HCT116 (cell line): ENCODE results near the gene TTC23. TPM values are rescaled to one million over a fixed set of nuclear protein-coding genes. Genes with fewer than 3 reads are reported as not detected.

Experiments
- ATAC-seq: fragments of 200-7000 bp; cut with Tn5 transposase; 2 replicates; pipeline ENCODE4 v1.9.1; 2020; ENCODE audit warnings: mild to moderate bottlenecking, moderate library complexity
- BruUV-seq: library from RNA; stranded (reverse); fragments of 400-500 nt; replicated peaks from 2 replicates; lab custom pipeline; 2021; lab: Mats Ljungman, UMichigan
- CTCF ChIA-PET: fragments of 300-600 bp; sonication (Branson Sonifier 250); formaldehyde crosslinking; loops from one replicate; lab custom pipeline; 2021; ENCODE audit warnings: antibody characterized with exemption; lab: Charles Lee
- POLR2A ChIA-PET: fragments of 300-600, 350-600 bp; sonication (Branson Sonifier 250); formaldehyde crosslinking; loops from one replicate; lab custom pipeline; 2021; ENCODE audit warnings: antibody characterized with exemption; lab: Charles Lee
- RAD21 ChIA-PET, 2 experiments: fragments of 300-600 bp; sonication (Branson Sonifier 250); formaldehyde crosslinking; loops; one replicate each; lab custom pipeline; 2023; ENCODE audit warnings: low total read pairs in 2 of 2; ENCODE audit not compliant: uncharacterized antibody in 2 of 2, unreplicated experiment in 2 of 2, low non-redundant PET in 1 of 2; lab: Charles Lee
- DNase-seq: peaks from one replicate; pipeline ENCODE4 v3.0.0-alpha.2; 2010; ENCODE audit warnings: low read depth, low spot score
- H2AFZ ChIP-seq: fragments of 200-600 bp; shearing (Covaris generic), sonication (generic); 2 replicates; pipeline ENCODE4 v1.6.1; 2017; ENCODE audit warnings: low read depth, mixed run types, mixed read lengths, antibody characterized with exemption, low read length; ENCODE audit not compliant: poor library complexity, severe bottlenecking
- H3K27ac ChIP-seq: 2 replicates; pipeline ENCODE4 v1.5.1; 2012; ENCODE audit warnings: low read depth, low read length
- H3K27me3 ChIP-seq: fragments of 200-600 bp; sonication (generic); 2 replicates; pipeline ENCODE4 v1.6.1; 2016; ENCODE audit warnings: mixed run types, low read length, mixed read lengths; ENCODE audit not compliant: insufficient read depth
- H3K36me3 ChIP-seq, 2 experiments: fragments of 200-500 bp in 1 of 2; fragments of 200-600 bp in 1 of 2; sonication (Bioruptor generic) in 1 of 2; sonication (generic) in 1 of 2; 2 replicates each; pipeline versions ENCODE4 v1.5.1 to v1.6.1; 2014 to 2016; ENCODE audit warnings: low read length in 2 of 2, inconsistent platforms in 1 of 2, mixed read lengths in 1 of 2, mixed run types in 1 of 2; ENCODE audit not compliant: insufficient read depth in 2 of 2, control insufficient read depth in 1 of 2
- H3K4me1 ChIP-seq, 2 experiments: fragments of 200-600 bp in 1 of 2; sonication (generic) in 1 of 2; 2 replicates each; pipeline versions ENCODE4 v1.5.1 to v1.6.1; 2012 to 2017; ENCODE audit warnings: low read length in 2 of 2, inconsistent platforms in 1 of 2, mild to moderate bottlenecking in 1 of 2, mixed read lengths in 1 of 2, mixed run types in 1 of 2, moderate library complexity in 1 of 2; ENCODE audit not compliant: insufficient read depth in 2 of 2, control insufficient read depth in 1 of 2
- H3K4me2 ChIP-seq: fragments of 200-600 bp; sonication (generic); 2 replicates; pipeline ENCODE4 v1.6.1; 2017; ENCODE audit warnings: mixed run types, low read length, mixed read lengths
- H3K4me3 ChIP-seq, 2 experiments: fragments of 200-600 bp in 1 of 2; sonication (generic) in 1 of 2; replicated peaks in 1 of 2; 2 replicates each; pipeline ENCODE4 v1.5.1; 2011 to 2016; ENCODE audit warnings: low read length in 2 of 2, control low read depth in 1 of 2, low read depth in 1 of 2, mild to moderate bottlenecking in 1 of 2, mixed read lengths in 1 of 2, mixed run types in 1 of 2
- H3K79me2 ChIP-seq: fragments of 200-600 bp; sonication (generic); 2 replicates; pipeline ENCODE4 v1.6.1; 2017; ENCODE audit warnings: mild to moderate bottlenecking, mixed run types, low read length, moderate library complexity, mixed read lengths; ENCODE audit not compliant: insufficient read depth
- H3K9ac ChIP-seq: fragments of 200-600 bp; sonication (generic); 2 replicates; pipeline ENCODE4 v1.6.1; 2016; ENCODE audit warnings: low read length, mixed read lengths
- H3K9me2 ChIP-seq: fragments of 200-600 bp; sonication (generic), shearing (Covaris generic); 2 replicates; pipeline ENCODE4 v1.6.1; 2017; ENCODE audit warnings: mixed run types, mild to moderate bottlenecking, moderate library complexity; ENCODE audit not compliant: insufficient read depth
- H3K9me3 ChIP-seq, 2 experiments: fragments of 200-500 bp in 1 of 2; fragments of 200-600 bp in 1 of 2; sonication (Bioruptor generic) in 1 of 2; sonication (generic) in 1 of 2; 2 replicates each; pipeline ENCODE4 v1.6.1; 2014 to 2017; ENCODE audit warnings: low read length in 2 of 2, mixed read lengths in 2 of 2, inconsistent platforms in 1 of 2, low read depth in 1 of 2, mild to moderate bottlenecking in 1 of 2, mixed run types in 1 of 2, moderate library complexity in 1 of 2; ENCODE audit not compliant: control insufficient read depth in 1 of 2, insufficient read depth in 1 of 2
- H4K20me1 ChIP-seq: fragments of 200-600 bp; sonication (generic), shearing (Covaris generic); 2 replicates; pipeline ENCODE4 v1.6.1; 2017; ENCODE audit warnings: mixed run types, mild to moderate bottlenecking, moderate library complexity; ENCODE audit not compliant: insufficient read depth
- CEBPB ChIP-seq: IDR thresholded peaks from 2 replicates; pipeline ENCODE4 v1.6.1; 2012; ENCODE audit warnings: low read depth
- EGR1 ChIP-seq: IDR thresholded peaks from 2 replicates; pipeline ENCODE4 v1.6.1; 2012; ENCODE audit warnings: low read depth
- POLR2A ChIP-seq: IDR thresholded peaks from 2 replicates; pipeline ENCODE4 v1.7.0; 2011; ENCODE audit warnings: borderline replicate concordance; ENCODE audit not compliant: insufficient read depth, insufficient read length; ENCODE audit errors: extremely low read depth
- POLR2AphosphoS5 ChIP-seq: IDR thresholded peaks from 2 replicates; pipeline ENCODE4 v1.6.1; 2011; ENCODE audit warnings: mild to moderate bottlenecking, low read depth, low read length, moderate library complexity
- SRF ChIP-seq: IDR thresholded peaks from 2 replicates; pipeline ENCODE4 v1.6.1; 2012; ENCODE audit warnings: low read depth
- YY1 ChIP-seq: IDR thresholded peaks from 2 replicates; pipeline ENCODE4 v1.6.1; 2011; ENCODE audit warnings: low read length, low read depth, moderate library complexity, mild to moderate bottlenecking; ENCODE audit not compliant: insufficient replicate concordance; ENCODE audit errors: extremely low read depth
- intact Hi-C: fragments of 100-400 bp; cut with micrococcal nuclease; formaldehyde crosslinking; loops from 2 replicates; pipeline ENCODE4 v1.10.0; 2022
- total RNA-seq: library from RNA; stranded (reverse); gene quantifications from one replicate; pipeline ENCODE4 v1.2.1, GENCODE V29; 2021; ENCODE audit not compliant: unreplicated experiment
- TF ChIP-seq, protein P1 (sequence below): IDR thresholded peaks from 2 replicates; pipeline ENCODE4 v1.6.1; 2012; ENCODE audit warnings: low read depth
- TF ChIP-seq, protein P2 (sequence below): IDR thresholded peaks from 2 replicates; pipeline ENCODE4 v1.6.1; 2012

Gene TTC23
- total RNA-seq, 1 experiment from 2014 or later: 10.2 TPM

DNA sequence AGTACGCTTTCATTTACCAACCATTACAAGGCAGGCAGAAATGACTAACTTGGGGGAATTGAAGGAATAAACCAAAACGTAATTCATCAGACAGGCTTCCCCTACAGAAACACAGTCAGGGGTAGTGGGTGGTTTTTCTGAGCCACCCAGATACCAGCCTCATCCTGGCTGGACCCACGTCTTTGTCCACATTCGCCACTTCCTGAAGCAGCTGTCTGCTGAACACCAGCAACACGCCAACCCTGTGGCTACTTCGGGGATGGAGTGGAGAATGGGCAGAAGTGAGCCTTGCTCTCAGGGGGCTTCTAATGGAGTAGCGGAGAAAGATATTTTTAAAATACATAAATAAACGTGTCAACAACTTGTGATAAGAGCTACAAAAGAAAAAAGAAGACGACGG lies 104.4 kb downstream of the TTC23 start (continued):
- TF ChIP-seq, protein P1, sequence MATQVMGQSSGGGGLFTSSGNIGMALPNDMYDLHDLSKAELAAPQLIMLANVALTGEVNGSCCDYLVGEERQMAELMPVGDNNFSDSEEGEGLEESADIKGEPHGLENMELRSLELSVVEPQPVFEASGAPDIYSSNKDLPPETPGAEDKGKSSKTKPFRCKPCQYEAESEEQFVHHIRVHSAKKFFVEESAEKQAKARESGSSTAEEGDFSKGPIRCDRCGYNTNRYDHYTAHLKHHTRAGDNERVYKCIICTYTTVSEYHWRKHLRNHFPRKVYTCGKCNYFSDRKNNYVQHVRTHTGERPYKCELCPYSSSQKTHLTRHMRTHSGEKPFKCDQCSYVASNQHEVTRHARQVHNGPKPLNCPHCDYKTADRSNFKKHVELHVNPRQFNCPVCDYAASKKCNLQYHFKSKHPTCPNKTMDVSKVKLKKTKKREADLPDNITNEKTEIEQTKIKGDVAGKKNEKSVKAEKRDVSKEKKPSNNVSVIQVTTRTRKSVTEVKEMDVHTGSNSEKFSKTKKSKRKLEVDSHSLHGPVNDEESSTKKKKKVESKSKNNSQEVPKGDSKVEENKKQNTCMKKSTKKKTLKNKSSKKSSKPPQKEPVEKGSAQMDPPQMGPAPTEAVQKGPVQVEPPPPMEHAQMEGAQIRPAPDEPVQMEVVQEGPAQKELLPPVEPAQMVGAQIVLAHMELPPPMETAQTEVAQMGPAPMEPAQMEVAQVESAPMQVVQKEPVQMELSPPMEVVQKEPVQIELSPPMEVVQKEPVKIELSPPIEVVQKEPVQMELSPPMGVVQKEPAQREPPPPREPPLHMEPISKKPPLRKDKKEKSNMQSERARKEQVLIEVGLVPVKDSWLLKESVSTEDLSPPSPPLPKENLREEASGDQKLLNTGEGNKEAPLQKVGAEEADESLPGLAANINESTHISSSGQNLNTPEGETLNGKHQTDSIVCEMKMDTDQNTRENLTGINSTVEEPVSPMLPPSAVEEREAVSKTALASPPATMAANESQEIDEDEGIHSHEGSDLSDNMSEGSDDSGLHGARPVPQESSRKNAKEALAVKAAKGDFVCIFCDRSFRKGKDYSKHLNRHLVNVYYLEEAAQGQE: no peak
- no peak for TF ChIP-seq CEBPB
- TF ChIP-seq SRF: no peak

GRCh38 chr15:99143655-99144610 lies 105.4 kb downstream of the TTC23 start:
- no peak for ATAC-seq
- no peak overlapping the region for H3K4me2 ChIP-seq

More at GRCh38 chr15:99143655-99144610, 105.4 kb downstream of the TTC23 start:
- Histone ChIP-seq H3K9ac (no peak overlapping the region), H3K27ac (no peak overlapping the region), H3K9me2 (no peaks in the 10 kb centered on the region), H3K27me3 (no peaks in the 10 kb centered on the region), H3K36me3 (no peaks in the 10 kb centered on the region), H3K4me1 (no peaks in the 10 kb centered on the region), H3K79me2 (no peaks in the 10 kb centered on the region), H4K20me1 (no peaks in the 10 kb centered on the region), H3K9me3 (no peaks in the 10 kb centered on the region), H2AFZ (no peak overlapping the region), H3K4me3 (no peak overlapping the region)
- intact Hi-C loops: no loop called here
- BruUV-seq: no TSS peak
- no peak for TF ChIP-seq POLR2A
- no peak for TF ChIP-seq POLR2AphosphoS5
- no peak for TF ChIP-seq CEBPB
- TF ChIP-seq, protein P2, sequence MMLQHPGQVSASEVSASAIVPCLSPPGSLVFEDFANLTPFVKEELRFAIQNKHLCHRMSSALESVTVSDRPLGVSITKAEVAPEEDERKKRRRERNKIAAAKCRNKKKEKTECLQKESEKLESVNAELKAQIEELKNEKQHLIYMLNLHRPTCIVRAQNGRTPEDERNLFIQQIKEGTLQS: no peak
- no peak for TF ChIP-seq EGR1
- no peak for TF ChIP-seq YY1
- CTCF ChIA-PET: no interaction called here
- no peak for DNase-seq
- POLR2A ChIA-PET: no interaction called here
- RAD21 ChIA-PET: no interaction called here
